GM20431 (cell line): ENCODE data around the gene UGT2B15.
"Not testable (repeated sequence)": the region's sequence is repeated elsewhere in the genome, so short reads cannot be mapped to it uniquely, and the experiment has no call there.

Experiments used
- in situ Hi-C: fragments of 300-500 bp; cut with MseI, MboI; formaldehyde crosslinking; loops from one replicate; pipeline ENCODE4 v1.15.0; 2020; ENCODE audit warnings: low sequenced_read_pairs; ENCODE audit not compliant: unreplicated experiment

UGT2B15 gene

GRCh38 chr4:68670479-68670939 is at the start of gene UGT2B15:
TSS of gene UGT2B15 (minus strand) at chr4:68670652. CDS start at chr4:68670618, 34 bp downstream.
- in situ Hi-C loops = not testable (repeated sequence)

DNA sequence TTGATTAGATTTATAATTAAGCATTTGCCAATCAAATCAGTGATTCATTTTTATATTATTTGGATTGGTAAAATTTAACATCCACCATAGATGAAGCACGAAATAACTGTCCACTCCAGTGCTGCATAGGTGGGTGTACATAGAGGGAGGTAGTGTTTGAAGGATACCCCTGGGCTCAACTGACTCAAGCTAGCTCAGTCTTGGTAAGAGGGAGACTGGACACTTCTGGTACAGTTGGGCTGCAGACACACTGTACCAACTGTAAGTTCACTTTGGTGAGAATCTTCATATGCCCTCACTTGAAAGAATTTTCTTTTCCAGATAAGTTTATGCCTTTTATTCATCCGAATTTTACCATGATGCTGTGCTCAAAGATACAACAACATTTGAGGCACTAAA is 48.6 kb upstream of the UGT2B15 start:
- in situ Hi-C loops = no loop called here

GRCh38 chr4:68718447-68719074 is 48.1 kb upstream of the UGT2B15 start:
- in situ Hi-C loops = no loop called here

DNA sequence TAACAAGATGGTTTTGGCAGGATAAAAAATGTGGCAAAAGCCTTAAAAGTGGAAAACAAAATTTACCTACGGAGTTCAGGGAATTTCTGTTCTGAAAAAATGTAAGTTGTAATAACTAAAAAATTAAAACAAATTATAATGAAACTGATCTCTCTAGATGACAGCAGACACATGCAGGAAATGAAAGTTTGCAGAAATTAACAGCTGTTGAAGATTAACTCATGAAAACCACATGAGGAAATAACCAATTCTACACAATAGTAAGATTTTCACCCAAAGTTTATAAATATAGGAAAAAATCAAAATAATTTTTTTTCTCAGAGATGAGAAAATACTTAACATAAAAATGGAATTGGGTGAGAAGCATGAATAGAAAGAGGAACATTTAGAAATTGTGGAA is 47.5 kb upstream of the UGT2B15 start:
- in situ Hi-C loops = no loop called here

- in situ Hi-C loops = no loop called here
Observed at GRCh38 chr4:68714400-68714799, 43.9 kb upstream of the UGT2B15 start.

- in situ Hi-C loops = no loop called here
Observed at GRCh38 chr4:68712207-68712606, 41.8 kb upstream of the UGT2B15 start.

DNA sequence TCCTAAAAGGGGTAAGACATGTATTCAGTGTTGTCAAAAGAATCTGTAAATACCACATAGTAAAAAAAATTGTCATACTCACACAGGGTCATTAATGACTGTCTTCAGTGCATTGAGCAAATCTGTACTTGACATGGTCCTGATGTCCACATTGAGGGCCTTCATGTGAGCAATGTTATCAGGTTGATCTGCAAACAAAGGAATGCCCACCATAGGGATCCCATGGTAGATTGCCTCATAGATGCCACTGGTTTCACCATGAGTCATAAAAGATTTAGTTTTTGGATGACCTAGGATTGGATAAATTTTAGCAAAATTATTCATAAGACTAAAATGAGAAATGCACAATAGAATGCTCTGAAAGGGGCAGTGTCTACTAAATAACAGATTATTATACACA is 38.1 kb upstream of the UGT2B15 start:
- in situ Hi-C loops = no loop called here

- in situ Hi-C loops = not testable (repeated sequence)
Observed at GRCh38 chr4:68703168-68703567, 32.7 kb upstream of the UGT2B15 start.

DNA sequence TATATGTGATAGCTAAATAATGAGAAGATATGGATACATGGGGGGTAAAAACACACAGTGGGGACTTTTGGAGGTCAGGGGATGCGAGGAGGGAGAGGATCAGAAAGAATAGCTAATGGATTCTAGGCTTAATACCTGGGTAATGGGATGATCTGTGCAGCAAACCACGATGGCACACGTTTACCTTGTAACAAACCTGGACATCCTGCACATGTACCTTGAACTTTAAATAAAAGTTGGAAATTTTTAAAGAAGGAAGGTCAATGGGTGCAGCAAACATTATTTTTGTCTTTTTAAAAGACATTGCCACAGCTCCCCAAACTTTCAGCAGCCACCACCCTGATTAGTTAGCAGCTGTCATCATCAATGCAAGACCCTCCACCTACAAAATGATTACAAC is 29.7 kb upstream of the UGT2B15 start:
- in situ Hi-C loops = no loop called here

DNA sequence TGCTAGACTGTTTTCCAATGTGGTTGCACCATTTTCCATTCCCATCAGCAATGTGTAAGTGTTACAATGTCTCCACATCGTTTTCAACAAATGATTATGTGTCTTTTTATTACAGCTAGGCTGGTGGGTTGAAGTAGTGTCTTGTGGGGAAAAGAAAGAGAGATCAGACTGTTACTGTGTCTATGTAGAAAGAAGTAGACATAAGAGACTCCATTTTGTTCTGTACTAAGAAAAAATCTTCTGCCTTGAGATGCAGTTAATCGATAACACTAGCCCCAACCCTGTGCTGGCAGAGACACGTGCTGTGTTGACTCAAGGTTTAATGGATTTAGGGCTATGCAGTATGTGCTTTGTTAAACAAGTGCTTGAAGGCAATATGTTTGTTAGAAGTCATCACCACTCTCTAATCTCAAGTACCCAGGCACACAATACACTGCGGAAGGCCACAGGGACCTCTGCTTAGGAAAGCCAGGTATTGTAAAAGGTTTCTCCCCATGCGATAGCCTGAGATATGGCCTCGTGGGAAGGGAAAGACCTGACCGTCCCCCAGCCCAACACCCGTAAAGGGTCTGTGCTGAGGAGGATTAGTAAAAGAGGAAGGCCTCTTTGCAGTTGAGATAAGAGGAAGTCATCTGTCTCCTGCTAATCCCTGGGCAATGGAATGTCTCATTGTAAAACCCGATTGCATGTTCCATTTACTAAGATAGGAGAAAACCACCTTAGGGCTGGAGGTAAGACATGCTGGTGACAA is 23.0 kb upstream of the UGT2B15 start:
- in situ Hi-C loops = no loop called here

GRCh38 chr4:68691186-68691585 is 20.7 kb upstream of the UGT2B15 start:
- in situ Hi-C loops = no loop called here

DNA sequence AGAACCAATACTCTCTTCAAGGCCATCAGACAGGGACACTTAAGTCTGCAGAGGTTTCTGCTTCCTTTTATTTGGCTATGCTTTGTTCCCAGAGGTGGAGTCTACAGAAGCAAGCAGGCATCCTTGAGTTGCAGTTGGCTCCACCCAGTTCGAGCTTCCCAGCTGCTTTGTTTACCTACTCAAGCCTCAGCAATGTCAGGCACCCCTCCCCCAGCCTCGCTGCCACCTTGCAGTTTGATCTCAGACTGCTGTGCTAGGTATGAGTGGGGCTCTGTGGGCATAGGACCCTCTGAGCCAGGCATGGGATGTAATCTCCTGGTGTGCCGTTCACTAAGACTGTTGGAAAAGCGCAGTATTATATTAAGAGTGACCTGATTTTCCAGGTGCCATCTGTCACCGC is 12.6 kb upstream of the UGT2B15 start:
- in situ Hi-C loops = no loop called here

GRCh38 chr4:68681298-68681697 is 10.8 kb upstream of the UGT2B15 start:
- in situ Hi-C loops = not testable (repeated sequence)

DNA sequence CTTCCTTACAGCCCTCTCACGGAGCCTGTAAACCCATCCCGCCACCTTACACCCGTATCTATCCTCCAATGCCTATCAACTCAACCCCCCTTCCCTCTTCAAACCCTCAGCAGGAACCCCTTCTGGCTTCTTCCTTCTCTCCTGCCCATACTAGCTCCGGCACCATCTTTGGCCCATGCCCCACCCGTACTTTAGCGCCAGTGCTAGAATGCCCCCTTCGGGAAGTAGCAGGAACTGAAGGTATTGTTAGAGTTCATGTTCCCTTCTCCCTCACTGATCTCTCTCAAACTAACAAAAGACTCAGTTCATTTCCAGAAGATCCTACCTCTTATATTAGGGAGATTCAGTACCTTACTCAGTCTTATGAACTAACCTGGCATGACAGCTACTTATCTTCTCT is 2.7 kb upstream of the UGT2B15 start:
- in situ Hi-C loops = no loop called here

GRCh38 chr4:68671217-68671616 is 765 bp upstream of the UGT2B15 start:
- in situ Hi-C loops = not testable (repeated sequence)

DNA sequence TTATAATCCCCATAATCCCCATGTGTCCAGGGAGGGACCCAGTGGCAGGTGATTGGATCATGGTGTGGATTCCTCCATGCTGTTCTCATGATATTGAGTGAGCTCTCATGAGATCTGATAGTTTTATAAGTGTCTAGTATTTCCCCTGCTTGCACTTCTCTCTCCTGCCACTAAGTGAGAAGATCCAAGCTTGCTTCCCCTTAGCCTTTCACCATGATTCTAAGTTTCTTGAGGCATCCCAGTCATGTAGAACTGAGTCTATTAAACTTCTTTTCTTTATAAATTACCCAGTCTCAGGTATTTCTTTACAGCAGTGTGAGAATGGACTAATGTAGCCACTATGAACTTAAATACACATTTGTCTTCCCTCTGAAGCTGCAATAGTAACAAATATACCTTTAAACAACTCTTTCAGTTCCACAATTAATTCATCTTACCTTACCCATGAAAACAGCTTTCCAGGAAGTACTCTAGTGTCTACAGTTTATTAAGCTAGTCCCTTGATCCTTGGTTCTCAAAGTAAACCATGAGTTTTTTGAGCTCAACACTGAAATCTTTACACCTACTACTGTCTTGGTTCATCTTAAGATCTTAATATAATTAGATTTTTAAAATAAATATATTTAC is 1.8 kb downstream of the UGT2B15 start:
- in situ Hi-C loops = not testable (repeated sequence)

GRCh38 chr4:68667551-68667950 is 2.9 kb downstream of the UGT2B15 start:
- in situ Hi-C loops = not testable (repeated sequence)

DNA sequence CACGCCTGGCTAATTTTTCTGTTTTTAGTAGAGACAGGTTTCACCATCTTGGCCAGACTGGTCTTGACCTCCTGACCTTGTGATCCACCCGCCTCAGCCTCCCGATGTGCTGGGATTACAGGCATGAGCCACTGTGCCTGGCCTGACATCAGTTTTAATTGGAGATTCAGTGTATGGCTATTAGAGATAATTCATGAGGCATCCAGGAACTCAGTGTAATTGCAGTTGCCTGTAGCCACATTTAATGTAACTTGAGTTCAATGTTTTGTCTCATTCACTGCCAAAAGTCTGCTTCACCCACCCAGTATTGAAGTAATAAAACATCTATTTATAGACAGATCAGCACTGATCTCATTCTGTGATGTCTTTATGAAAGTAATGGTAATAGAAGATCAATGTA is 5.7 kb downstream of the UGT2B15 start:
- in situ Hi-C loops = not testable (repeated sequence)

DNA sequence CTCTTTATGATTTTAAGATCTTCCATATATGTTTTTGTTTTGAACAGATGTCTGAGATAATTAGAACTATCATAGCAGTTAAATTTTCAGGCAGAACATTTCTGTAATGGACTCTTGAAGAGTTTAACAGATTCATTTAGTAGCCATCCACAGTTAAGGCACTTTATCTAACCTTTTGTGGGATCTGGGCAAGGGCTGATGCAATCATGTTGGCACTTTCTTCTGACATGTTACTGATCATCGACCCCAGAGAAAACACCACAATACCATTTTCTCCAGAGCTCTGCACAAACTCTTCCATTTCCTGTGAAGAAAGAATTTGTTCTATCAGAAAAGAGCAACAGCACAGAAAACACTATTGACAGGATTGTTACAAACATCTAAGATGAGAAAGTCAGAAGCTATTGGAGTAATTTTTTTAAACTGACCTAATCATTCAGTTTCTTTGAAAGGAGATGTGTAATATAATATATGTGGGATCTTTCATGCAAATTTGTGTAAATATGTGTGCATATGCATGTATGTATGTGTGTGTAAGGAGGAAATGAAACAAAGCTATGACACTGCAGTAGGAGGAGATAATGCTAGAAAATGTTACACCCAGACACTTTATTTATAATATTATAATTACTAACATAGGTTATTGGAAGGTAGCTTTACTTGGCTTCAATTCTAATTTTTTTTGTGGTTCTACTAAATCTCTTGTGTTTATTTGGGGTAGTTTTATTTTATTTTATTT is 7.4 kb downstream of the UGT2B15 start:
- in situ Hi-C loops = not testable (repeated sequence)

DNA sequence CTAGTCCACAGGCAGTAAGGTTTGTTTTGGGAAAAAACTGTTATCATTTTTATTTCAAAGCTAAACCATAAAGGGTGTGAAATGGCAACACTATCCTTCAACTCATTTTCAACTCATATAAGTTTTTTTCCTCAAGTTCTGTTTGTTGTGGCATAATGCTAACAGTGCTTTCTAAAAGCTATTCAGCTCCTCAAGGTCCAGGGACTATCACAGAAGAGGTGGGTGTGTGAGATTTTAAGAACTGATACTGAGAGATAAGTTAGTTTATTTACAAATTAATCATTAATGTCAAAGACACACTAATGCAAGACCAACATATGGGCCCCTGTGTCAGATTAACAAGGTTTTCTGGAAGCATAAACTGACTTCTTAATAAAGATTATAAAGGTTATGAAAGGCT is 11.8 kb downstream of the UGT2B15 start:
- in situ Hi-C loops = no loop called here
